ENCODE measurements around the gene MPPE1. TPM values are rescaled to one million over a fixed set of nuclear protein-coding genes. Genes with fewer than 3 reads are reported as not detected.

Gene MPPE1
- total RNA-seq, 2 experiments from 2014 or later, result 62.6 to 68.3 TPM

GRCh38 chr18:11851806-11852337, 56.2 kb downstream of the MPPE1 start:
- peaks cover 7% of the 10 kb centered on the region for H3K36me3 ChIP-seq (ENCODE audit: insufficient read depth, low read length)
- Mint-ChIP-seq H3K4me1 (ENCODE audit: low read depth) (peaks cover 53% of the 10 kb centered on the region), H3K27me3 (no peaks in the 10 kb centered on the region), H3K36me3 (ENCODE audit: low read depth) (peaks cover 36% of the 10 kb centered on the region), H3K27ac (peak overlapping the region; percentile 97), H3K4me3 (peak overlapping the region; percentile 100), H3K9me3 (no peaks in the 10 kb centered on the region)
- ATAC-seq (ENCODE audit: poor library complexity) (peak; percentile 39), DNase-seq (peak; percentile 23 to 81 (median 50))
- ChIA-PET POLR2A (interaction anchor here (0.6 to 4.8 kb wide), 7 partner anchors 12 to 1938 kb away, joined by 3 to 43 read pairs (median 7); partner anchors contain the start of genes AFG3L2, IMPA2, MPPE1 and VAPA), CTCF (no interaction called here)
- intact Hi-C loops (cut with DNase I, micrococcal nuclease), result loop anchor here (1.0 to 10.0 kb wide), 6 partner anchors 55 to 1940 kb away; partner anchors contain the start of genes IMPA2 (in 2 of the 2), AFG3L2 (in 1 of the 2), NAPG (in 1 of the 2) and VAPA (in 1 of the 2)
- H3K4me3 ChIP-seq (ENCODE audit: low read length), result peak overlapping the region; percentile 64
- no peaks in the 10 kb centered on the region for H3K27me3 ChIP-seq (ENCODE audit: control insufficient read depth in 1 of 2, insufficient read depth in 2 of 2, low read length in 2 of 2)
- peaks cover 27% of the 10 kb centered on the region for H3K4me1 ChIP-seq (ENCODE audit: insufficient read depth, low read length)
- TF ChIP-seq CTCF (IDR thresholded peaks at IDR 0.05), result no peak
- peak overlapping the region; percentile 85 to 92 for H3K27ac ChIP-seq (ENCODE audit: low read depth in 1 of 2, low read length in 2 of 2)
- H3K9me3 ChIP-seq (ENCODE audit: control insufficient read depth in 1 of 2, insufficient read depth in 1 of 2, low read length in 2 of 2), result no peaks in the 10 kb centered on the region

- H3K4me3 Mint-ChIP-seq, result peak within 1 kb of the TSS; percentile 100
- no peaks in the 10 kb centered on the region for H3K27me3 Mint-ChIP-seq
- peaks cover 53% of the 10 kb centered on the region for H3K4me1 Mint-ChIP-seq (ENCODE audit: low read depth)
- peak within 1 kb of the TSS; percentile 97 for H3K27ac Mint-ChIP-seq
- Histone ChIP-seq H3K9me3 (ENCODE audit: control insufficient read depth in 1 of 2, insufficient read depth in 1 of 2, low read length in 2 of 2) (no peaks in the 10 kb centered on the region), H3K4me1 (ENCODE audit: insufficient read depth, low read length) (peaks cover 27% of the 10 kb centered on the region), H3K27me3 (ENCODE audit: control insufficient read depth in 1 of 2, insufficient read depth in 2 of 2, low read length in 2 of 2) (no peaks in the 10 kb centered on the region), H3K36me3 (ENCODE audit: insufficient read depth, low read length) (peaks cover 7% of the 10 kb centered on the region), H3K27ac (ENCODE audit: low read depth in 1 of 2, low read length in 2 of 2) (peak within 1 kb of the TSS; percentile 85 to 92), H3K4me3 (ENCODE audit: low read length) (peak within 1 kb of the TSS; percentile 64)
- peaks cover 36% of the 10 kb centered on the region for H3K36me3 Mint-ChIP-seq (ENCODE audit: low read depth)
- CTCF ChIA-PET, result no interaction called here
- TF ChIP-seq CTCF (IDR thresholded peaks at IDR 0.05), result no peak
- intact Hi-C loops (cut with DNase I, micrococcal nuclease), result loop anchor here (1.0 to 10.0 kb wide), 6 partner anchors 56 to 1939 kb away; partner anchors contain the start of genes IMPA2 (in 2 of the 2), AFG3L2 (in 1 of the 2), NAPG (in 1 of the 2) and VAPA (in 1 of the 2)
- H3K9me3 Mint-ChIP-seq, result no peaks in the 10 kb centered on the region
- DNase-seq (peak; percentile 95 to 99 (median 97)), ATAC-seq (ENCODE audit: poor library complexity) (peak; percentile 74)
- POLR2A ChIA-PET, result interaction anchor here (1.0 to 4.8 kb wide), 11 partner anchors 11 to 1937 kb away, joined by 3 to 43 read pairs (median 7); partner anchors contain the start of genes AFG3L2, CEP76, FAM210A and IMPA2
Observed at GRCh38 chr18:11851146-11851805, 56.8 kb downstream of the MPPE1 start, which contains the start of gene CHMP1B. Gene CHMP1B, plus strand, starts transcription at chr18:11851413. Its CDS starts 99 bp downstream, at chr18:11851512.

- CTCF ChIA-PET, result no interaction called here
- Mint-ChIP-seq H3K27me3 (no peaks in the 10 kb centered on the region), H3K4me1 (ENCODE audit: low read depth) (peaks cover 53% of the 10 kb centered on the region), H3K36me3 (ENCODE audit: low read depth) (peaks cover 36% of the 10 kb centered on the region), H3K27ac (peak overlapping the region; percentile 97), H3K9me3 (no peaks in the 10 kb centered on the region), H3K4me3 (peak overlapping the region; percentile 100)
- peak overlapping the region; percentile 64 for H3K4me3 ChIP-seq (ENCODE audit: low read length)
- no peak for TF ChIP-seq CTCF (IDR thresholded peaks at IDR 0.05)
- H3K36me3 ChIP-seq (ENCODE audit: insufficient read depth, low read length), result peaks cover 7% of the 10 kb centered on the region
- ATAC-seq (ENCODE audit: poor library complexity), result peak; percentile 33
- peak overlapping the region; percentile 85 to 92 for H3K27ac ChIP-seq (ENCODE audit: low read depth in 1 of 2, low read length in 2 of 2)
- POLR2A ChIA-PET, result interaction anchor here (0.7 to 4.8 kb wide), 15 partner anchors 11 to 1937 kb away, joined by 3 to 43 read pairs (median 4); partner anchors contain the start of genes AFG3L2, CEP76, FAM210A and IMPA2
- intact Hi-C loops (cut with DNase I, micrococcal nuclease), result loop anchor here (1.0 to 10.0 kb wide), 7 partner anchors 56 to 1938 kb away; partner anchors contain the start of genes IMPA2 (in 2 of the 2), AFG3L2 (in 1 of the 2), MPPE1 (in 1 of the 2) and NAPG (in 1 of the 2)
- H3K4me1 ChIP-seq (ENCODE audit: insufficient read depth, low read length), result peaks cover 27% of the 10 kb centered on the region
- peak in 3 of 14 experiments; percentile 58 to 88 (median 84) for DNase-seq
- no peaks in the 10 kb centered on the region for H3K27me3 ChIP-seq (ENCODE audit: control insufficient read depth in 1 of 2, insufficient read depth in 2 of 2, low read length in 2 of 2)
- H3K9me3 ChIP-seq (ENCODE audit: control insufficient read depth in 1 of 2, insufficient read depth in 1 of 2, low read length in 2 of 2), result no peaks in the 10 kb centered on the region
Observed at GRCh38 chr18:11850821-11851145, 57.3 kb downstream of the MPPE1 start.

All from CD4-positive, alpha-beta T cell (primary cell).